H9 (cell line): ENCODE measurements around the gene CACTIN. TPM values are rescaled to one million over a fixed set of nuclear protein-coding genes. Genes with fewer than 3 reads are reported as not detected.

Experiments used
- DNase-seq: peaks from one replicate; pipeline ENCODE4 v3.0.0-alpha.2; 2017
- H2AFZ ChIP-seq: one replicate; pipeline ENCODE4 v1.6.1; 2013; ENCODE audit warnings: mild to moderate bottlenecking, low read length, control low read depth, moderate library complexity
- H2AK5ac ChIP-seq: 2 replicates; pipeline ENCODE4 v1.6.1; 2013; ENCODE audit warnings: low read length, control low read depth, mixed read lengths; ENCODE audit not compliant: insufficient read length
- H2BK120ac ChIP-seq: one replicate; pipeline ENCODE4 v1.6.1; 2013; ENCODE audit warnings: low read depth, mild to moderate bottlenecking, low read length, control low read depth, inconsistent platforms; ENCODE audit not compliant: poor library complexity, severe bottlenecking
- H2BK12ac ChIP-seq: 2 replicates; pipeline ENCODE4 v1.6.1; 2013; ENCODE audit warnings: low read length, control low read depth, mixed read lengths, low read depth; ENCODE audit not compliant: insufficient read length
- H2BK15ac ChIP-seq: 2 replicates; pipeline ENCODE4 v1.6.1; 2013; ENCODE audit warnings: low read depth, low read length, control low read depth
- H2BK20ac ChIP-seq: one replicate; pipeline ENCODE4 v1.6.1; 2013; ENCODE audit warnings: low read depth, mild to moderate bottlenecking, low read length, control low read depth, inconsistent platforms; ENCODE audit not compliant: poor library complexity, severe bottlenecking
- H2BK5ac ChIP-seq: 2 replicates; pipeline ENCODE4 v1.6.1; 2013; ENCODE audit warnings: low read length, control low read depth, mixed read lengths; ENCODE audit not compliant: insufficient read length
- H3K14ac ChIP-seq: 2 replicates; pipeline ENCODE4 v1.6.1; 2013; ENCODE audit warnings: low read length, control low read depth; ENCODE audit not compliant: insufficient read depth
- H3K18ac ChIP-seq: 2 replicates; pipeline ENCODE4 v1.6.1; 2013; ENCODE audit warnings: low read depth, mild to moderate bottlenecking, mixed read lengths, low read length, control low read depth; ENCODE audit not compliant: insufficient read length
- H3K23ac ChIP-seq: 2 replicates; pipeline ENCODE4 v1.6.1; 2013; ENCODE audit warnings: low read length, control low read depth, mixed read lengths, low read depth; ENCODE audit not compliant: insufficient read length
- H3K23me2 ChIP-seq: 2 replicates; pipeline ENCODE4 v1.6.1; 2013; ENCODE audit warnings: low read depth, mild to moderate bottlenecking, mixed read lengths, low read length, control low read depth; ENCODE audit not compliant: insufficient read length, poor library complexity, severe bottlenecking
- H3K27ac ChIP-seq: 2 replicates; pipeline ENCODE4 v1.5.1; 2013; ENCODE audit warnings: low read length, control low read depth, mixed read lengths, low read depth; ENCODE audit not compliant: insufficient read length
- H3K27me3 ChIP-seq: 2 replicates; pipeline ENCODE4 v1.6.1; 2013; ENCODE audit warnings: low read length, control low read depth, inconsistent platforms; ENCODE audit not compliant: insufficient read depth
- H3K4ac ChIP-seq: 2 replicates; pipeline ENCODE4 v1.6.1; 2013; ENCODE audit warnings: low read depth, mild to moderate bottlenecking, control low read depth, inconsistent platforms, low read length, moderate library complexity
- H3K4me1 ChIP-seq: 2 replicates; pipeline ENCODE4 v1.6.1; 2013; ENCODE audit warnings: low read length, control low read depth, inconsistent platforms; ENCODE audit not compliant: insufficient read depth
- H3K4me2 ChIP-seq: 2 replicates; pipeline ENCODE4 v1.6.1; 2013; ENCODE audit warnings: low read length, control low read depth, mixed read lengths; ENCODE audit not compliant: insufficient read length, insufficient read depth
- H3K56ac ChIP-seq: 2 replicates; pipeline ENCODE4 v1.6.1; 2013; ENCODE audit warnings: low read depth, mild to moderate bottlenecking, mixed read lengths, low read length, control low read depth; ENCODE audit not compliant: insufficient read length
- H3K79me1 ChIP-seq: 2 replicates; pipeline ENCODE4 v1.6.1; 2013; ENCODE audit warnings: low read depth, mild to moderate bottlenecking, moderate library complexity, low read length, control low read depth, inconsistent platforms; ENCODE audit not compliant: insufficient read depth, poor library complexity, severe bottlenecking
- H3K79me2 ChIP-seq: 2 replicates; pipeline ENCODE4 v1.6.1; 2013; ENCODE audit warnings: low read length, control low read depth, inconsistent platforms; ENCODE audit not compliant: insufficient read depth
- H3K9ac ChIP-seq: 2 replicates; pipeline ENCODE4 v1.6.1; 2013; ENCODE audit warnings: low read length, control low read depth, mixed read lengths; ENCODE audit not compliant: insufficient read length; ENCODE audit errors: extremely low read depth
- H3K9me3 ChIP-seq: one replicate; pipeline ENCODE4 v1.6.1; 2013; ENCODE audit warnings: low read depth, low read length, inconsistent platforms; ENCODE audit not compliant: control insufficient read depth
- H3T11ph ChIP-seq: one replicate; pipeline ENCODE4 v1.6.1; 2013; ENCODE audit warnings: mild to moderate bottlenecking, low read length, control low read depth, inconsistent platforms
- H4K20me1 ChIP-seq: one replicate; pipeline ENCODE4 v1.6.1; 2013; ENCODE audit not compliant: control insufficient read depth, insufficient read length, insufficient read depth
- H4K5ac ChIP-seq: 2 replicates; pipeline ENCODE4 v1.6.1; 2013; ENCODE audit warnings: low read depth, mild to moderate bottlenecking, mixed read lengths, low read length, control low read depth; ENCODE audit not compliant: insufficient read length
- H4K8ac ChIP-seq: replicated peaks from 2 replicates; pipeline ENCODE4 v1.6.1; 2013; ENCODE audit warnings: low read length, control low read depth, mixed read lengths, low read depth; ENCODE audit not compliant: insufficient read length
- H4K91ac ChIP-seq: 2 replicates; pipeline ENCODE4 v1.6.1; 2013; ENCODE audit warnings: low read depth, mild to moderate bottlenecking, moderate library complexity, mixed read lengths, low read length, control low read depth; ENCODE audit not compliant: insufficient read length
- H3K27ac Mint-ChIP-seq, 3 experiments: 2 replicates in 2 of 3; 3 replicates in 1 of 3; pipeline ENCODE4 v1.8.0; 2020 to 2021; ENCODE audit warnings: mixed read lengths in 3 of 3, mild to moderate bottlenecking in 1 of 3, moderate library complexity in 1 of 3
- H3K27me3 Mint-ChIP-seq: 2 replicates; pipeline ENCODE4 v1.8.0; 2021; ENCODE audit warnings: low read depth, mild to moderate bottlenecking, moderate library complexity, mixed read lengths
- H3K36me3 Mint-ChIP-seq, 3 experiments: 2 replicates in 2 of 3; 3 replicates in 1 of 3; pipeline ENCODE4 v1.8.0; 2020 to 2021; ENCODE audit warnings: low read depth in 3 of 3, mixed read lengths in 3 of 3; ENCODE audit not compliant: insufficient read depth in 1 of 3
- H3K4me1 Mint-ChIP-seq, 2 experiments: 2 replicates each; pipeline ENCODE4 v1.8.0; 2020; ENCODE audit warnings: mixed read lengths in 2 of 2
- H3K4me3 Mint-ChIP-seq, 2 experiments: 2 replicates in 1 of 2; 3 replicates in 1 of 2; pipeline ENCODE4 v1.8.0; 2020 to 2021; ENCODE audit warnings: mild to moderate bottlenecking in 2 of 2, mixed read lengths in 2 of 2, moderate library complexity in 1 of 2
- H3K9me3 Mint-ChIP-seq, 2 experiments: 2 replicates in 1 of 2; 3 replicates in 1 of 2; pipeline ENCODE4 v1.8.0; 2020; ENCODE audit warnings: mild to moderate bottlenecking in 2 of 2, mixed read lengths in 2 of 2, moderate library complexity in 1 of 2
- CTCF ChIP-seq: fragments of 200-600 bp; sonication (generic); conservative IDR thresholded peaks from 3 replicates; pipeline ENCODE4 v1.8.0; 2021; ENCODE audit warnings: antibody characterized with exemption, mild to moderate bottlenecking
- WGBS: extraction: QIAGEN DNeasy Blood & Tissue Kit; methylation state at CpG from one replicate; pipeline ENCODE4 v1.1.7; 2013; ENCODE audit warnings: missing lambda C conversion rate, low lambda C conversion rate, mixed read lengths; ENCODE audit not compliant: insufficient read length; ENCODE audit errors: extremely low coverage; 5-methylcytosine and 5-hydroxymethylcytosine counted together
- total RNA-seq: library from RNA; stranded (reverse); gene quantifications from 2 replicates; pipeline ENCODE4 v1.2.1, GENCODE V29; 2021

The CACTIN gene
- total RNA-seq, 1 experiment from 2014 or later: 37.3 TPM

- H2BK20ac ChIP-seq: no peak overlapping the region
- no peak for TF ChIP-seq CTCF
- no peaks in the 10 kb centered on the region for H4K20me1 ChIP-seq
- H4K91ac ChIP-seq: no peak overlapping the region
- no peak overlapping the region for H3K4me2 ChIP-seq
- no peak overlapping the region for H2AK5ac ChIP-seq
- no peak overlapping the region for H2BK15ac ChIP-seq
- no peak overlapping the region for H3K27ac ChIP-seq
- Mint-ChIP-seq H3K4me1 (no peaks in the 10 kb centered on the region), H3K36me3 (no peaks in the 10 kb centered on the region; a peak in 1 of 7 replicates), H3K27ac (no peak overlapping the region), H3K9me3 (peaks cover 13 to 17% of the 10 kb centered on the region in 2 experiments), H3K4me3 (no peak overlapping the region), H3K27me3 (peaks cover 61% of the 10 kb centered on the region)
- no peaks in the 10 kb centered on the region for H3K79me2 ChIP-seq
- no peak overlapping the region for H3K4ac ChIP-seq
- H4K5ac ChIP-seq: no peak overlapping the region
- H2BK12ac ChIP-seq: no peak overlapping the region
- no peak overlapping the region for H2BK120ac ChIP-seq
- no peak overlapping the region for H3K18ac ChIP-seq
- peaks cover 4% of the 10 kb centered on the region; the same call in 1 of the 2 replicates for H3K27me3 ChIP-seq
- no peak overlapping the region for H2BK5ac ChIP-seq
- H3K79me1 ChIP-seq: no peaks in the 10 kb centered on the region
- H3T11ph ChIP-seq: no peak overlapping the region
- H3K9ac ChIP-seq: no peak overlapping the region
- no peaks in the 10 kb centered on the region for H3K9me3 ChIP-seq
- no peak overlapping the region for H3K23ac ChIP-seq
- no peak overlapping the region for H2AFZ ChIP-seq
- H3K56ac ChIP-seq: no peak overlapping the region
- H4K8ac ChIP-seq: no peak overlapping the region
- no peak overlapping the region for H3K14ac ChIP-seq
- no peaks in the 10 kb centered on the region; the same call in 1 of the 2 replicates for H3K4me1 ChIP-seq
- no peaks in the 10 kb centered on the region for H3K23me2 ChIP-seq
- DNase-seq: no peak
- no CpG with 5 or more reads among the region's 9 CpGs for WGBS
Measured at GRCh38 chr19:3591876-3592613, 34.5 kb downstream of the CACTIN start.
